Panc1 (cell line): ENCODE measurements around the gene SSR3. TPM values are rescaled to one million over a fixed set of nuclear protein-coding genes. Genes with fewer than 3 reads are reported as not detected.

ENCODE experiments used
- ATAC-seq: fragments of 200-7000 bp; cut with Tn5 transposase; 2 replicates; pipeline ENCODE4 v1.9.1; 2020; ENCODE audit warnings: mild to moderate bottlenecking, moderate library complexity
- BruUV-seq: library from RNA; stranded (reverse); fragments of 400-500 nt; replicated peaks from 2 replicates; lab custom pipeline; 2021; lab: Mats Ljungman, UMichigan
- CTCF ChIA-PET: fragments of 300-600 bp; sonication (Branson Sonifier 250); formaldehyde crosslinking; loops from one replicate; lab custom pipeline; 2022; ENCODE audit warnings: antibody characterized with exemption; lab: Charles Lee
- POLR2A ChIA-PET: fragments of 300-600 bp; sonication (Branson Sonifier 250); formaldehyde crosslinking; loops from one replicate; lab custom pipeline; 2022; ENCODE audit warnings: antibody characterized with exemption; lab: Charles Lee
- DNase-seq: peaks from one replicate; pipeline ENCODE4 v3.0.0-alpha.2; 2010; ENCODE audit warnings: low read depth, low spot score
- H3K27ac ChIP-seq: 2 replicates; pipeline ENCODE4 v1.5.1; 2011; ENCODE audit warnings: mild to moderate bottlenecking, low read length, inconsistent platforms
- H3K27me3 ChIP-seq: fragments of 200-500 bp; sonication (Bioruptor generic); 2 replicates; pipeline ENCODE4 v1.6.0; 2014; ENCODE audit warnings: low read length, inconsistent platforms; ENCODE audit not compliant: control insufficient read depth, insufficient read depth
- H3K36me3 ChIP-seq: fragments of 200-500 bp; sonication (Bioruptor generic); 2 replicates; pipeline ENCODE4 v1.5.1; 2014; ENCODE audit warnings: inconsistent platforms, mild to moderate bottlenecking, low read length, moderate library complexity; ENCODE audit not compliant: control insufficient read depth, insufficient read depth
- H3K4me1 ChIP-seq: 2 replicates; pipeline ENCODE4 v1.5.1; 2011; ENCODE audit warnings: inconsistent platforms, mild to moderate bottlenecking, low read length, moderate library complexity; ENCODE audit not compliant: control insufficient read depth, insufficient read depth
- H3K4me3 ChIP-seq, 2 experiments: 2 replicates each; pipeline ENCODE4 v1.5.1; 2011 to 2012; ENCODE audit warnings: low read depth in 2 of 2, low read length in 2 of 2, mild to moderate bottlenecking in 2 of 2, inconsistent platforms in 1 of 2, moderate library complexity in 1 of 2
- H3K9me3 ChIP-seq: fragments of 200-500 bp; sonication (Bioruptor generic); 2 replicates; pipeline ENCODE4 v1.5.1; 2014; ENCODE audit warnings: low read depth, mild to moderate bottlenecking, inconsistent platforms, low read length, moderate library complexity; ENCODE audit not compliant: control insufficient read depth, insufficient read depth
- CTCF ChIP-seq: fragments of 450-650 bp; IDR thresholded peaks from 2 replicates; pipeline ENCODE4 v1.5.1; 2017; ENCODE audit warnings: mild to moderate bottlenecking
- POLR2AphosphoS5 ChIP-seq: IDR thresholded peaks from 2 replicates; pipeline ENCODE4 v1.6.1; 2012; ENCODE audit warnings: mild to moderate bottlenecking, low read depth, low read length, moderate library complexity
- REST ChIP-seq, 2 experiments: IDR thresholded peaks; 2 replicates each; pipeline ENCODE4 v1.6.1; 2011 to 2012; ENCODE audit warnings: low read depth in 2 of 2, control low read depth in 1 of 2, low read length in 1 of 2, mild to moderate bottlenecking in 1 of 2, moderate library complexity in 1 of 2; ENCODE audit not compliant: insufficient read depth in 1 of 2
- SIN3A ChIP-seq: IDR thresholded peaks from 2 replicates; pipeline ENCODE4 v1.6.1; 2012; ENCODE audit warnings: low read depth, mild to moderate bottlenecking, low read length, moderate library complexity, borderline replicate concordance; ENCODE audit not compliant: insufficient read depth
- TCF7L2 ChIP-seq: IDR thresholded peaks from 2 replicates; pipeline ENCODE4 v1.6.1; 2011; ENCODE audit warnings: mild to moderate bottlenecking, low read depth, low read length, inconsistent platforms
- in situ Hi-C: cut with HindIII; loops from 2 replicates; pipeline ENCODE4 v1.10.0; 2016; ENCODE audit warnings: low sequenced_read_pairs, low pct_unique_long_range_greater_than_20kb
- intact Hi-C: fragments of 100-400 bp; cut with micrococcal nuclease; formaldehyde crosslinking; loops from one replicate; pipeline ENCODE4 v1.10.0; 2022; ENCODE audit not compliant: unreplicated experiment
- total RNA-seq: library from RNA; stranded (reverse); gene quantifications from one replicate; pipeline ENCODE4 v1.2.1, GENCODE V29; 2021; ENCODE audit not compliant: unreplicated experiment

The SSR3 gene
- total RNA-seq, 1 experiment from 2014 or later, result 154 TPM

GRCh38 chr3:156543043-156543555 is 11.8 kb downstream of the SSR3 start:
- ChIA-PET CTCF (interaction anchor here (0.7 kb wide), 1 partner anchor 398 kb away, joined by 3 read pairs; no protein-coding TSS in a partner anchor), POLR2A (interaction anchor here (0.5 to 0.7 kb wide), 2 partner anchors 15 to 585 kb away, joined by 3 read pairs; no protein-coding TSS in a partner anchor)
- ATAC-seq (no peak), DNase-seq (no peak)
- Histone ChIP-seq H3K27me3 (no peaks in the 10 kb centered on the region), H3K27ac (no peak overlapping the region), H3K4me1 (no peaks in the 10 kb centered on the region), H3K36me3 (peaks cover 56% of the 10 kb centered on the region), H3K4me3 (no peak overlapping the region), H3K9me3 (no peaks in the 10 kb centered on the region)
- no TSS peak for BruUV-seq
- in situ Hi-C loops, result no loop called here
- TF ChIP-seq CTCF (no peak), SIN3A (no peak), TCF7L2 (no peak), POLR2AphosphoS5 (no peak), REST (IDR thresholded peaks at IDR 0.05; ENCODE audit: insufficient read depth in 1 of 2, low read depth in 2 of 2, low read length in 1 of 2) (no peak)
- intact Hi-C loops, result loop anchor here (5.0 kb wide), 1 partner anchor 539 kb away; no protein-coding TSS in a partner anchor

- no peaks in the 10 kb centered on the region for H3K4me1 ChIP-seq
- no peak overlapping the region for H3K27ac ChIP-seq
- peaks cover 49% of the 10 kb centered on the region for H3K36me3 ChIP-seq
- BruUV-seq, result no TSS peak
- in situ Hi-C loops, result no loop called here
- no peaks in the 10 kb centered on the region for H3K27me3 ChIP-seq
- H3K4me3 ChIP-seq, result no peak overlapping the region
- DNase-seq, result no peak
- ATAC-seq, result no peak
- intact Hi-C loops, result loop anchor here (5.0 kb wide), 1 partner anchor 540 kb away; no protein-coding TSS in a partner anchor
- CTCF ChIA-PET, result interaction anchor here (0.7 kb wide), 1 partner anchor 397 kb away, joined by 3 read pairs; no protein-coding TSS in a partner anchor
- TF ChIP-seq SIN3A, result no peak
- no peak for TF ChIP-seq TCF7L2
- no peak for TF ChIP-seq CTCF
- no peak for TF ChIP-seq REST (IDR thresholded peaks at IDR 0.05; ENCODE audit: insufficient read depth in 1 of 2, low read depth in 2 of 2, low read length in 1 of 2)
- no peak for TF ChIP-seq POLR2AphosphoS5
- POLR2A ChIA-PET, result no interaction called here
- H3K9me3 ChIP-seq, result no peaks in the 10 kb centered on the region
These were observed 12.5 kb downstream of the SSR3 start for GRCh38 chr3:156542101-156543042.
